Activated CD8-positive, alpha-beta memory T cell treated with anti-CD3 and anti-CD28 coated beads, Interleukin-2, amount 50 U/mL, for 4 hours (primary cell): ENCODE measurements around the gene TECTB.

ENCODE experiments used
- DNase-seq: peaks from one replicate; pipeline ENCODE4 v3.0.0-alpha.2; 2020

The TECTB gene

GRCh38 chr10:112275512-112276245, 7.5 kb upstream of the TECTB start:
- DNase-seq, result no peak

GRCh38 chr10:112278871-112279270, 4.3 kb upstream of the TECTB start:
- DNase-seq, result no peak

- no peak for DNase-seq
These were observed 3.8 kb upstream of the TECTB start for GRCh38 chr10:112279433-112279832.

GRCh38 chr10:112280205-112280921, 2.8 kb upstream of the TECTB start:
- no peak for DNase-seq

- DNase-seq, result no peak
These were observed 1.1 kb upstream of the TECTB start for GRCh38 chr10:112282086-112282485.

- DNase-seq, result no peak
These were observed 3.9 kb downstream of the TECTB start for GRCh38 chr10:112286837-112287818.

GRCh38 chr10:112287844-112288243, 4.6 kb downstream of the TECTB start:
- no peak for DNase-seq

GRCh38 chr10:112288486-112288885, 5.3 kb downstream of the TECTB start:
- DNase-seq, result no peak

GRCh38 chr10:112289373-112290053, 6.3 kb downstream of the TECTB start:
- no peak for DNase-seq

- no peak for DNase-seq
These were observed 6.8 kb downstream of the TECTB start for GRCh38 chr10:112290054-112290373.

GRCh38 chr10:112294169-112294568, 11.0 kb downstream of the TECTB start:
- no peak for DNase-seq

- DNase-seq, result no peak
These were observed 12.9 kb downstream of the TECTB start for GRCh38 chr10:112295853-112296830.

- DNase-seq, result no peak
These were observed 13.7 kb downstream of the TECTB start for GRCh38 chr10:112296908-112297331.

GRCh38 chr10:112298581-112298980, 15.4 kb downstream of the TECTB start:
- DNase-seq, result no peak

GRCh38 chr10:112299456-112299855, 16.3 kb downstream of the TECTB start:
- no peak for DNase-seq

GRCh38 chr10:112302335-112302734, 19.1 kb downstream of the TECTB start:
- no peak for DNase-seq

GRCh38 chr10:112303528-112303927, 20.3 kb downstream of the TECTB start:
- no peak for DNase-seq

- DNase-seq, result no peak
These were observed 21.2 kb downstream of the TECTB start for GRCh38 chr10:112304267-112304859.

GRCh38 chr10:112307358-112308124, 24.3 kb downstream of the TECTB start:
- no peak for DNase-seq

GRCh38 chr10:112308125-112308502, 24.9 kb downstream of the TECTB start:
- no peak for DNase-seq
